PFSK-1 (cell line): ENCODE measurements around the gene C10orf143.

Experiments
- POLR2AphosphoS5 ChIP-seq: IDR thresholded peaks from 2 replicates; pipeline ENCODE4 v1.6.1; 2012; ENCODE audit warnings: low read depth, mild to moderate bottlenecking, control low read depth, low read length, moderate library complexity
- TAF1 ChIP-seq: IDR thresholded peaks from 2 replicates; pipeline ENCODE4 v1.6.1; 2012; ENCODE audit warnings: low read length, control low read depth, borderline replicate concordance; ENCODE audit not compliant: insufficient read depth

- TF ChIP-seq POLR2AphosphoS5, result no peak
- no peak for TF ChIP-seq TAF1
Measured at GRCh38 chr10:130109796-130110245, 809 bp downstream of the C10orf143 start.
